Measurements from ENCODE around the gene EPHA6. TPM values are rescaled to one million over a fixed set of nuclear protein-coding genes. Genes with fewer than 3 reads are reported as not detected.

Gene EPHA6
- total and polyA plus RNA-seq, 9 of the 15 experiments (the other 6 are each of a cell fraction or from before 2014, with no cell fraction given): not detected

DNA sequence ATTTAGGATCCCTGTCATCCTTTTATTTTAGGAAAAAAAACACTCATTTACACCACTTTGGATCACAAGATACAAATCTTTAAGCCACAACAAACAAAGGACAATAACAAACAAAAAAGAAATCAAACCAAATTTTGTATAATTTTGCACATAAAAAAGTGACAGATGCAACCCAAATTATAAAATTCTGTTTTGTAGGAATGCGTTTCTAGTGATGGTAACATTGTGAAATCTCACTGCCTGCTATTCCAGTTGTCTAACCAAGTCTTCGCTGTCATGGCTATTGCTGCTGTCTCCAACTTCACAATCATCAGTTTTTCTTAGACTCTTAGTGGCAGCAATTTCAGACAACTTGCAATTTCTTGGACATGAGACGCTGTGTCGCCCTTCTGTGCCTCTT is 891.8 kb downstream of the EPHA6 start:
- Histone ChIP-seq H3K4me3 (no peak overlapping the region), H3K27me3 (ENCODE audit: control insufficient read depth in 2 of 2, insufficient read depth in 2 of 2, low read length in 2 of 2) (no peaks in the 10 kb centered on the region), H3K9ac (ENCODE audit: insufficient read depth in 1 of 2, low read depth in 2 of 2, low read length in 2 of 2) (no peak overlapping the region), H3K4me2 (ENCODE audit: insufficient read depth, low read length) (no peak overlapping the region), H3K4me1 (replicated peaks in 1 of 2; ENCODE audit: control insufficient read depth in 2 of 2, insufficient read depth in 2 of 2, low read length in 2 of 2) (no peaks in the 10 kb centered on the region), H3K9me3 (replicated peaks; ENCODE audit: control insufficient read depth, insufficient read depth, low read depth, low read length) (no peaks in the 10 kb centered on the region), H3K27ac (ENCODE audit: extremely low read depth, low read depth, low read length) (no peak overlapping the region), H2AFZ (ENCODE audit: low read depth, low read length) (no peak overlapping the region), H3K9me1 (ENCODE audit: control insufficient read depth, insufficient read depth, low read length) (no peaks in the 10 kb centered on the region), H4K20me1 (replicated peaks; ENCODE audit: control insufficient read depth, insufficient read depth, low read length) (no peaks in the 10 kb centered on the region), H3K79me2 (ENCODE audit: control insufficient read depth, insufficient read depth, low read length) (no peaks in the 10 kb centered on the region), H3K36me3 (ENCODE audit: control insufficient read depth, insufficient read depth, low read length) (no peaks in the 10 kb centered on the region)
- no peak for FAIRE-seq
- CTCF ChIA-PET (ENCODE audit: low intra/inter-chr PET ratio): no interaction called here
- POLR2A ChIA-PET: no interaction called here
- DNase-seq (ENCODE audit: extremely low read depth in 1 of 4, low spot score in 3 of 4): no peak
- intact Hi-C loops (cut with micrococcal nuclease) (no loop called here), in situ Hi-C loops (cut with MboI) (no loop called here)
- 0% methylated on average over 4 of the region's 4 CpGs for whole genome bisulfite sequencing (ENCODE audit: insufficient coverage, low coverage, missing lambda C conversion rate)
- no peak for ATAC-seq
- BruUV-seq (replicated peaks): no TSS peak
- TF ChIP-seq, protein P1, sequence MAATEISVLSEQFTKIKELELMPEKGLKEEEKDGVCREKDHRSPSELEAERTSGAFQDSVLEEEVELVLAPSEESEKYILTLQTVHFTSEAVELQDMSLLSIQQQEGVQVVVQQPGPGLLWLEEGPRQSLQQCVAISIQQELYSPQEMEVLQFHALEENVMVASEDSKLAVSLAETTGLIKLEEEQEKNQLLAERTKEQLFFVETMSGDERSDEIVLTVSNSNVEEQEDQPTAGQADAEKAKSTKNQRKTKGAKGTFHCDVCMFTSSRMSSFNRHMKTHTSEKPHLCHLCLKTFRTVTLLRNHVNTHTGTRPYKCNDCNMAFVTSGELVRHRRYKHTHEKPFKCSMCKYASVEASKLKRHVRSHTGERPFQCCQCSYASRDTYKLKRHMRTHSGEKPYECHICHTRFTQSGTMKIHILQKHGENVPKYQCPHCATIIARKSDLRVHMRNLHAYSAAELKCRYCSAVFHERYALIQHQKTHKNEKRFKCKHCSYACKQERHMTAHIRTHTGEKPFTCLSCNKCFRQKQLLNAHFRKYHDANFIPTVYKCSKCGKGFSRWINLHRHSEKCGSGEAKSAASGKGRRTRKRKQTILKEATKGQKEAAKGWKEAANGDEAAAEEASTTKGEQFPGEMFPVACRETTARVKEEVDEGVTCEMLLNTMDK (IDR thresholded peaks at IDR 0.05; ENCODE audit: borderline replicate concordance, insufficient read depth, low read depth, low read length, poor library complexity, severe bottlenecking): no peak
- TF ChIP-seq, protein P2, sequence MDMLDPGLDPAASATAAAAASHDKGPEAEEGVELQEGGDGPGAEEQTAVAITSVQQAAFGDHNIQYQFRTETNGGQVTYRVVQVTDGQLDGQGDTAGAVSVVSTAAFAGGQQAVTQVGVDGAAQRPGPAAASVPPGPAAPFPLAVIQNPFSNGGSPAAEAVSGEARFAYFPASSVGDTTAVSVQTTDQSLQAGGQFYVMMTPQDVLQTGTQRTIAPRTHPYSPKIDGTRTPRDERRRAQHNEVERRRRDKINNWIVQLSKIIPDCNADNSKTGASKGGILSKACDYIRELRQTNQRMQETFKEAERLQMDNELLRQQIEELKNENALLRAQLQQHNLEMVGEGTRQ (CRISPR knock-in tag; IDR thresholded peaks at IDR 0.05): no peak
- TF ChIP-seq ZNF431 (CRISPR knock-in tag; IDR thresholded peaks at IDR 0.05) (no peak), ZNF197 (CRISPR knock-in tag; IDR thresholded peaks at IDR 0.05; ENCODE audit: low read depth) (no peak), ZC3H11A (IDR thresholded peaks at IDR 0.05; ENCODE audit: low read depth, low read length) (no peak), ZNF12 (CRISPR knock-in tag; IDR thresholded peaks at IDR 0.05) (no peak), ZNF75A (CRISPR knock-in tag; IDR thresholded peaks at IDR 0.05) (no peak), MTA2 (IDR thresholded peaks at IDR 0.05; ENCODE audit: low read depth) (no peak), TEAD2 (tag; IDR thresholded peaks at IDR 0.05) (no peak), JUND (IDR thresholded peaks at IDR 0.05; ENCODE audit: borderline replicate concordance, low read depth, low read length) (no peak), JUND (tag; IDR thresholded peaks at IDR 0.05; ENCODE audit: borderline replicate concordance, low read depth, low read length) (no peak), ZSCAN32 (CRISPR knock-in tag; IDR thresholded peaks at IDR 0.05) (no peak), PCBP1 (IDR thresholded peaks at IDR 0.05; ENCODE audit: low read depth, low read length, poor library complexity, severe bottlenecking) (no peak), ZNF57 (CRISPR knock-in tag; IDR thresholded peaks at IDR 0.05) (no peak), TCFL5 (CRISPR knock-in tag; conservative IDR thresholded peaks at IDR 0.05) (no peak), HDAC2 (IDR thresholded peaks at IDR 0.05) (no peak), NFIC (IDR thresholded peaks at IDR 0.05) (no peak), ZEB2 (IDR thresholded peaks at IDR 0.05) (no peak)
- TF ChIP-seq, protein P3, sequence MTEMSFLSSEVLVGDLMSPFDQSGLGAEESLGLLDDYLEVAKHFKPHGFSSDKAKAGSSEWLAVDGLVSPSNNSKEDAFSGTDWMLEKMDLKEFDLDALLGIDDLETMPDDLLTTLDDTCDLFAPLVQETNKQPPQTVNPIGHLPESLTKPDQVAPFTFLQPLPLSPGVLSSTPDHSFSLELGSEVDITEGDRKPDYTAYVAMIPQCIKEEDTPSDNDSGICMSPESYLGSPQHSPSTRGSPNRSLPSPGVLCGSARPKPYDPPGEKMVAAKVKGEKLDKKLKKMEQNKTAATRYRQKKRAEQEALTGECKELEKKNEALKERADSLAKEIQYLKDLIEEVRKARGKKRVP (CRISPR knock-in tag; IDR thresholded peaks at IDR 0.05): no peak
- TF ChIP-seq, protein P4, sequence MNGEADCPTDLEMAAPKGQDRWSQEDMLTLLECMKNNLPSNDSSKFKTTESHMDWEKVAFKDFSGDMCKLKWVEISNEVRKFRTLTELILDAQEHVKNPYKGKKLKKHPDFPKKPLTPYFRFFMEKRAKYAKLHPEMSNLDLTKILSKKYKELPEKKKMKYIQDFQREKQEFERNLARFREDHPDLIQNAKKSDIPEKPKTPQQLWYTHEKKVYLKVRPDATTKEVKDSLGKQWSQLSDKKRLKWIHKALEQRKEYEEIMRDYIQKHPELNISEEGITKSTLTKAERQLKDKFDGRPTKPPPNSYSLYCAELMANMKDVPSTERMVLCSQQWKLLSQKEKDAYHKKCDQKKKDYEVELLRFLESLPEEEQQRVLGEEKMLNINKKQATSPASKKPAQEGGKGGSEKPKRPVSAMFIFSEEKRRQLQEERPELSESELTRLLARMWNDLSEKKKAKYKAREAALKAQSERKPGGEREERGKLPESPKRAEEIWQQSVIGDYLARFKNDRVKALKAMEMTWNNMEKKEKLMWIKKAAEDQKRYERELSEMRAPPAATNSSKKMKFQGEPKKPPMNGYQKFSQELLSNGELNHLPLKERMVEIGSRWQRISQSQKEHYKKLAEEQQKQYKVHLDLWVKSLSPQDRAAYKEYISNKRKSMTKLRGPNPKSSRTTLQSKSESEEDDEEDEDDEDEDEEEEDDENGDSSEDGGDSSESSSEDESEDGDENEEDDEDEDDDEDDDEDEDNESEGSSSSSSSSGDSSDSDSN (IDR thresholded peaks at IDR 0.05; ENCODE audit: borderline replicate concordance in 1 of 2, low read depth in 2 of 2, low read length in 2 of 2): no peak

All from K562 (cell line).